ENCODE results near the gene C9orf50. TPM values are rescaled to one million over a fixed set of nuclear protein-coding genes. Genes with fewer than 3 reads are reported as not detected.

The C9orf50 gene
- total and polyA plus RNA-seq, 7 donors: not detected

- no peak overlapping the region for H3K27ac ChIP-seq
- intact Hi-C loops (cut with DNase I): no loop called here
- H3K36me3 ChIP-seq (ENCODE audit: insufficient read depth in 1 of 2, low read depth in 1 of 2): no peaks in the 10 kb centered on the region
- no peak for TF ChIP-seq CTCF (IDR thresholded peaks at IDR 0.05)
- peaks cover 0 to 18% (median 5%) of the 10 kb centered on the region in 3 donors for H3K27me3 ChIP-seq (ENCODE audit: insufficient read depth in 3 of 3, low read length in 2 of 3)
- H3K4me3 ChIP-seq: no peak overlapping the region
- no peak for ATAC-seq
- H3K9me3 ChIP-seq: no peaks in the 10 kb centered on the region
- peaks cover 10% of the 10 kb centered on the region for H3K4me1 ChIP-seq
- DNase-seq: no peak
- WGBS, 3 donors: 75 to 83% (median 80%) methylated on average over 31 of the region's 31 CpGs
These were observed 5.3 kb downstream of the C9orf50 start for GRCh38 chr9:129615407-129616285.

- DNase-seq (no peak), ATAC-seq (no peak)
- peaks cover 0 to 11% (median 2%) of the 10 kb centered on the region in 3 donors for H3K27me3 ChIP-seq (ENCODE audit: insufficient read depth in 3 of 3, low read length in 2 of 3)
- no peak for TF ChIP-seq CTCF (IDR thresholded peaks at IDR 0.05)
- intact Hi-C loops (cut with DNase I): loop anchor here in 1 of 2 donors (5.0 kb wide), 1 partner anchor 443 kb away; no protein-coding TSS in a partner anchor
- H3K4me1 ChIP-seq: peaks cover 8% of the 10 kb centered on the region
- no peak overlapping the region for H3K4me3 ChIP-seq
- WGBS, 3 donors: 88 to 91% (median 89%) methylated on average over 10 of the region's 10 CpGs
- no peaks in the 10 kb centered on the region for H3K9me3 ChIP-seq
- H3K36me3 ChIP-seq (ENCODE audit: insufficient read depth in 1 of 2, low read depth in 1 of 2): no peaks in the 10 kb centered on the region
- H3K27ac ChIP-seq: no peak overlapping the region
These were observed 6.0 kb downstream of the C9orf50 start for GRCh38 chr9:129614932-129615331.

- H3K4me3 ChIP-seq: no peak overlapping the region
- H3K4me1 ChIP-seq: peaks cover 8% of the 10 kb centered on the region
- ATAC-seq: no peak
- no peak for DNase-seq
- intact Hi-C loops (cut with DNase I): loop anchor here in 1 of 2 donors (5.0 kb wide), 1 partner anchor 441 kb away; no protein-coding TSS in a partner anchor
- H3K36me3 ChIP-seq (ENCODE audit: insufficient read depth in 1 of 2, low read depth in 1 of 2): no peaks in the 10 kb centered on the region
- H3K27ac ChIP-seq: no peak overlapping the region
- WGBS, 3 donors: 49 to 61% (median 57%) methylated on average over 19 of the region's 19 CpGs
- no peak for TF ChIP-seq CTCF (IDR thresholded peaks at IDR 0.05)
- no peaks in the 10 kb centered on the region for H3K9me3 ChIP-seq
- no peaks in the 10 kb centered on the region for H3K27me3 ChIP-seq (ENCODE audit: insufficient read depth in 3 of 3, low read length in 2 of 3)
These were observed 7.3 kb downstream of the C9orf50 start for GRCh38 chr9:129613520-129614175.

GRCh38 chr9:129612815-129613519 is 7.9 kb downstream of the C9orf50 start:
- Histone ChIP-seq H3K27ac (no peak overlapping the region), H3K27me3 (ENCODE audit: insufficient read depth in 3 of 3, low read length in 2 of 3) (no peaks in the 10 kb centered on the region), H3K4me3 (no peak overlapping the region), H3K36me3 (ENCODE audit: insufficient read depth in 1 of 2, low read depth in 1 of 2) (no peaks in the 10 kb centered on the region), H3K4me1 (peaks cover 8% of the 10 kb centered on the region), H3K9me3 (no peaks in the 10 kb centered on the region)
- no peak for TF ChIP-seq CTCF (IDR thresholded peaks at IDR 0.05)
- no peak for ATAC-seq
- 66 to 77% (median 69%) methylated on average over 13 to 15 of the region's 15 CpGs for WGBS, 3 donors
- DNase-seq: no peak
- intact Hi-C loops (cut with DNase I): loop anchor here in 1 of 2 donors (5.0 kb wide), 1 partner anchor 441 kb away; no protein-coding TSS in a partner anchor
